Transverse colon (tissue), 4 donors: ENCODE measurements around the gene RPL35.

ENCODE experiments used
- CTCF ChIP-seq, 5 experiments: fragments of 200-600 bp in 3 of 5; fragments of 450-650 bp in 2 of 5; sonication (generic) in 3 of 5; IDR thresholded peaks; 1 replicate in 2 of 5; 2 replicates in 3 of 5; pipeline ENCODE4 v1.5.1; 2016 to 2017; ENCODE audit warnings: antibody characterized with exemption in 5 of 5, inconsistent platforms in 3 of 5, mild to moderate bottlenecking in 2 of 5, moderate library complexity in 1 of 5
- POLR2A ChIP-seq: fragments of 450-650 bp; IDR thresholded peaks from one replicate; pipeline ENCODE4 v1.6.1; 2016; ENCODE audit warnings: antibody characterized with exemption, mild to moderate bottlenecking, moderate library complexity
- POLR2AphosphoS5 ChIP-seq, 3 donors: sonication (generic); formaldehyde crosslinking; IDR thresholded peaks; one replicate each; pipeline ENCODE4 v1.6.1; 2016; ENCODE audit warnings: antibody characterized with exemption in 3 of 3

- TF ChIP-seq POLR2A (no peak), CTCF (IDR thresholded peaks at IDR 0.05) (peak in 1 of 5 experiments; percentile 6), POLR2AphosphoS5 (IDR thresholded peaks at IDR 0.05) (no peak)
Measured at GRCh38 chr9:124869466-124869985, 7.8 kb upstream of the RPL35 start.
